ENCODE measurements around the gene HMG20A. TPM values are rescaled to one million over a fixed set of nuclear protein-coding genes. Genes with fewer than 3 reads are reported as not detected.

HMG20A gene
- total RNA-seq, 1 experiment from 2014 or later = 60.2 TPM

- no peak overlapping the region for H4K5ac ChIP-seq (ENCODE audit: insufficient read length, low read depth, low read length)
- no peak overlapping the region for H3T11ph ChIP-seq (ENCODE audit: low read length)
- no peak overlapping the region for H3K14ac ChIP-seq (ENCODE audit: insufficient read depth, low read length)
- H4K20me1 ChIP-seq (ENCODE audit: control insufficient read depth, insufficient read depth, insufficient read length) = no peaks in the 10 kb centered on the region
- no peak overlapping the region for H4K8ac ChIP-seq (replicated peaks; ENCODE audit: insufficient read length, low read depth, low read length)
- no peak overlapping the region for H2BK5ac ChIP-seq (ENCODE audit: insufficient read length, low read length)
- H3K79me2 ChIP-seq (ENCODE audit: insufficient read depth, low read length) = no peaks in the 10 kb centered on the region
- no peaks in the 10 kb centered on the region; a peak in 2 of 7 replicates for H3K36me3 Mint-ChIP-seq (ENCODE audit: insufficient read depth in 1 of 3, low read depth in 3 of 3)
- H3K4me1 ChIP-seq (ENCODE audit: insufficient read depth, low read length) = peaks cover 13% of the 10 kb centered on the region; the same call in 1 of the 2 replicates
- no peak overlapping the region for H3K4me3 Mint-ChIP-seq
- no peak overlapping the region for H3K27ac Mint-ChIP-seq
- H3K27me3 ChIP-seq (ENCODE audit: insufficient read depth, low read length) = no peaks in the 10 kb centered on the region
- H2BK120ac ChIP-seq (ENCODE audit: low read depth, low read length, poor library complexity, severe bottlenecking) = no peak overlapping the region
- no peak overlapping the region for H2AFZ ChIP-seq (ENCODE audit: low read length)
- no peak overlapping the region for H3K9ac ChIP-seq (ENCODE audit: extremely low read depth, insufficient read length, low read length)
- H3K79me1 ChIP-seq (ENCODE audit: insufficient read depth, low read depth, low read length, poor library complexity, severe bottlenecking) = no peaks in the 10 kb centered on the region
- H2AK5ac ChIP-seq (ENCODE audit: insufficient read length, low read length) = no peak overlapping the region
- TF ChIP-seq CTCF (conservative IDR thresholded peaks at IDR 0.05) = no peak
- H3K23ac ChIP-seq (ENCODE audit: insufficient read length, low read depth, low read length) = no peak overlapping the region
- H3K4me2 ChIP-seq (ENCODE audit: insufficient read depth, insufficient read length, low read length) = no peak overlapping the region
- H3K27ac ChIP-seq (ENCODE audit: insufficient read length, low read depth, low read length) = no peak overlapping the region
- H3K9me3 ChIP-seq (ENCODE audit: control insufficient read depth, low read depth, low read length) = no peaks in the 10 kb centered on the region
- no peak overlapping the region for H3K56ac ChIP-seq (ENCODE audit: insufficient read length, low read depth, low read length)
- H3K4ac ChIP-seq (ENCODE audit: low read depth, low read length) = no peak overlapping the region
- no peak overlapping the region for H2BK20ac ChIP-seq (ENCODE audit: low read depth, low read length, poor library complexity, severe bottlenecking)
- no peaks in the 10 kb centered on the region for H3K23me2 ChIP-seq (ENCODE audit: insufficient read length, low read depth, low read length, poor library complexity, severe bottlenecking)
- H2BK12ac ChIP-seq (ENCODE audit: insufficient read length, low read depth, low read length) = no peak overlapping the region
- no peaks in the 10 kb centered on the region; a peak in 1 of 5 replicates for H3K9me3 Mint-ChIP-seq
- H4K91ac ChIP-seq (ENCODE audit: insufficient read length, low read depth, low read length) = no peak overlapping the region
- H3K18ac ChIP-seq (ENCODE audit: insufficient read length, low read depth, low read length) = no peak overlapping the region
- no peak for DNase-seq
- H2BK15ac ChIP-seq (ENCODE audit: low read depth, low read length) = no peak overlapping the region
- H3K4me1 Mint-ChIP-seq = peaks cover 37 to 43% of the 10 kb centered on the region in 2 experiments
- no CpG with 5 or more reads among the region's 7 CpGs for WGBS (ENCODE audit: extremely low coverage, insufficient read length, low lambda C conversion rate)
- H3K27me3 Mint-ChIP-seq (ENCODE audit: low read depth) = no peaks in the 10 kb centered on the region
Measured at GRCh38 chr15:77517579-77517978, 96.9 kb downstream of the HMG20A start.

All from H9 (cell line).